Amniotic epithelial cell (primary cell): ENCODE results near the gene AFF2.
A peak's percentile ranks its signal among the peaks of the same experiment; 100 is the strongest.

Experiments used
- DNase-seq: peaks from one replicate; pipeline ENCODE4 v3.0.0-alpha.2; 2010; ENCODE audit warnings: low read depth

AFF2 gene

GRCh38 chrX:148588649-148589310 lies 88.4 kb downstream of the AFF2 start:
- no peak for DNase-seq

- no peak for DNase-seq
Measured at GRCh38 chrX:148592595-148592994, 92.2 kb downstream of the AFF2 start.

GRCh38 chrX:148593146-148593545 lies 92.7 kb downstream of the AFF2 start:
- no peak for DNase-seq

GRCh38 chrX:148593987-148594386 lies 93.6 kb downstream of the AFF2 start:
- no peak for DNase-seq

GRCh38 chrX:148599404-148599803 lies 99.0 kb downstream of the AFF2 start:
- DNase-seq = no peak

- no peak for DNase-seq
Measured at GRCh38 chrX:148600131-148600530, 99.7 kb downstream of the AFF2 start.

- DNase-seq = no peak
Measured at GRCh38 chrX:148600581-148600980, 100.2 kb downstream of the AFF2 start.

GRCh38 chrX:148601034-148601433 lies 100.6 kb downstream of the AFF2 start:
- peak; percentile 56 for DNase-seq

GRCh38 chrX:148609515-148610327 lies 109.3 kb downstream of the AFF2 start:
- no peak for DNase-seq

- DNase-seq = no peak
Measured at GRCh38 chrX:148610328-148610698, 109.9 kb downstream of the AFF2 start.

GRCh38 chrX:148611993-148612392 lies 111.6 kb downstream of the AFF2 start:
- DNase-seq = no peak

- DNase-seq = no peak
Measured at GRCh38 chrX:148612431-148612830, 112.0 kb downstream of the AFF2 start.

GRCh38 chrX:148613636-148614035 lies 113.2 kb downstream of the AFF2 start:
- peak; percentile 6 for DNase-seq

- no peak for DNase-seq
Measured at GRCh38 chrX:148615491-148615890, 115.1 kb downstream of the AFF2 start.

- no peak for DNase-seq
Measured at GRCh38 chrX:148618470-148619445, 118.3 kb downstream of the AFF2 start.

- peak; percentile 19 for DNase-seq
Measured at GRCh38 chrX:148620023-148620422, 119.6 kb downstream of the AFF2 start.

- DNase-seq = no peak
Measured at GRCh38 chrX:148624951-148625474, 124.6 kb downstream of the AFF2 start.

- DNase-seq = no peak
Measured at GRCh38 chrX:148628621-148629020, 128.2 kb downstream of the AFF2 start.

GRCh38 chrX:148629434-148629833 lies 129.0 kb downstream of the AFF2 start:
- DNase-seq = no peak

- DNase-seq = no peak
Measured at GRCh38 chrX:148632444-148632843, 132.0 kb downstream of the AFF2 start.

GRCh38 chrX:148633218-148633908 lies 132.9 kb downstream of the AFF2 start:
- DNase-seq = no peak

- no peak for DNase-seq
Measured at GRCh38 chrX:148634591-148634990, 134.2 kb downstream of the AFF2 start.
